ENCODE results near the gene FBL. TPM values are rescaled to one million over a fixed set of nuclear protein-coding genes. Genes with fewer than 3 reads are reported as not detected.

The FBL gene
- total RNA-seq, 1 experiment from 2014 or later: 554 TPM

- no peak overlapping the region for H3K4me2 ChIP-seq (ENCODE audit: low read length)
- peaks cover 0 to 7% of the 10 kb centered on the region in 2 experiments; a peak in 2 of 4 replicates for H3K4me1 ChIP-seq (ENCODE audit: control insufficient read depth in 1 of 2, insufficient read depth in 2 of 2, low read length in 2 of 2)
- ATAC-seq (peak; percentile 71), DNase-seq (ENCODE audit: low read depth, low spot score) (no peak)
- H3K27me3 ChIP-seq (ENCODE audit: insufficient read depth, low read length): no peaks in the 10 kb centered on the region
- H3K9me3 ChIP-seq (ENCODE audit: control insufficient read depth in 1 of 2, insufficient read depth in 1 of 2, low read depth in 1 of 2, low read length in 2 of 2): no peaks in the 10 kb centered on the region
- H4K20me1 ChIP-seq (ENCODE audit: insufficient read depth): no peaks in the 10 kb centered on the region
- H3K27ac ChIP-seq (ENCODE audit: low read depth, low read length): no peak overlapping the region
- BruUV-seq (replicated peaks): no TSS peak
- H3K9ac ChIP-seq (ENCODE audit: low read length): no peak overlapping the region
- no peaks in the 10 kb centered on the region for H3K36me3 ChIP-seq (ENCODE audit: control insufficient read depth in 1 of 2, insufficient read depth in 2 of 2, low read length in 2 of 2)
- TF ChIP-seq SRF (IDR thresholded peaks at IDR 0.05; ENCODE audit: low read depth) (no peak), MAX (IDR thresholded peaks at IDR 0.05) (no peak), ZNF274 (IDR thresholded peaks at IDR 0.05; ENCODE audit: low read depth, low read length) (no peak), POLR2A (IDR thresholded peaks at IDR 0.05; ENCODE audit: borderline replicate concordance, extremely low read depth, insufficient read depth, insufficient read length) (no peak), RAD21 (IDR thresholded peaks at IDR 0.05; ENCODE audit: low read depth) (no peak), TCF7L2 (IDR thresholded peaks at IDR 0.05; ENCODE audit: borderline replicate concordance, extremely low read depth, insufficient read depth, insufficient read length) (no peak), ATF3 (IDR thresholded peaks at IDR 0.05) (no peak)
- H2AFZ ChIP-seq (ENCODE audit: low read depth, low read length, poor library complexity, severe bottlenecking): no peak overlapping the region
- CTCF ChIA-PET: no interaction called here
- no peak overlapping the region for H3K4me3 ChIP-seq (replicated peaks in 1 of 2; ENCODE audit: low read depth in 1 of 2, low read length in 2 of 2)
- no peaks in the 10 kb centered on the region for H3K79me2 ChIP-seq (ENCODE audit: insufficient read depth, low read length)
- intact Hi-C loops (cut with micrococcal nuclease): no loop called here
- POLR2A ChIA-PET: no interaction called here
- H3K9me2 ChIP-seq (ENCODE audit: insufficient read depth): no peaks in the 10 kb centered on the region
- RAD21 ChIA-PET (ENCODE audit: low non-redundant PET in 1 of 2, low total read pairs in 2 of 2, uncharacterized antibody in 2 of 2, unreplicated experiment in 2 of 2): no interaction called here
Observed at GRCh38 chr19:39858541-39858940, 12.4 kb upstream of the FBL start.

- Histone ChIP-seq H3K4me3 (replicated peaks in 1 of 2; ENCODE audit: low read depth in 1 of 2, low read length in 2 of 2) (no peak overlapping the region), H2AFZ (ENCODE audit: low read depth, low read length, poor library complexity, severe bottlenecking) (no peak overlapping the region), H3K4me2 (ENCODE audit: low read length) (no peak overlapping the region), H3K27ac (ENCODE audit: low read depth, low read length) (no peak overlapping the region), H3K9me3 (ENCODE audit: control insufficient read depth in 1 of 2, insufficient read depth in 1 of 2, low read depth in 1 of 2, low read length in 2 of 2) (no peaks in the 10 kb centered on the region), H3K9me2 (ENCODE audit: insufficient read depth) (no peaks in the 10 kb centered on the region), H3K36me3 (ENCODE audit: control insufficient read depth in 1 of 2, insufficient read depth in 2 of 2, low read length in 2 of 2) (no peaks in the 10 kb centered on the region), H4K20me1 (ENCODE audit: insufficient read depth) (no peaks in the 10 kb centered on the region), H3K27me3 (ENCODE audit: insufficient read depth, low read length) (no peaks in the 10 kb centered on the region), H3K79me2 (ENCODE audit: insufficient read depth, low read length) (no peaks in the 10 kb centered on the region), H3K9ac (ENCODE audit: low read length) (no peak overlapping the region), H3K4me1 (ENCODE audit: control insufficient read depth in 1 of 2, insufficient read depth in 2 of 2, low read length in 2 of 2) (no peaks in the 10 kb centered on the region)
- ChIA-PET POLR2A (no interaction called here), CTCF (no interaction called here), RAD21 (ENCODE audit: low non-redundant PET in 1 of 2, low total read pairs in 2 of 2, uncharacterized antibody in 2 of 2, unreplicated experiment in 2 of 2) (no interaction called here)
- no peak for ATAC-seq
- intact Hi-C loops (cut with micrococcal nuclease): no loop called here
- DNase-seq (ENCODE audit: low read depth, low spot score): no peak
- no TSS peak for BruUV-seq (replicated peaks)
- no peak for TF ChIP-seq ZBTB33 (IDR thresholded peaks at IDR 0.05; ENCODE audit: extremely low read depth, insufficient replicate concordance, low read length)
- no peak for TF ChIP-seq FOSL1 (IDR thresholded peaks at IDR 0.05; ENCODE audit: low read depth)
- no peak for TF ChIP-seq SIN3A (IDR thresholded peaks at IDR 0.05; ENCODE audit: low read depth)
- no peak for TF ChIP-seq SP1 (IDR thresholded peaks at IDR 0.05; ENCODE audit: low read depth)
- TF ChIP-seq EGR1 (IDR thresholded peaks at IDR 0.05; ENCODE audit: low read depth): no peak
- TF ChIP-seq CEBPB (IDR thresholded peaks at IDR 0.05; ENCODE audit: low read depth): no peak
Observed at GRCh38 chr19:39852882-39853281, 6.7 kb upstream of the FBL start.

All from HCT116 (cell line).